MCF 10A (cell line): Measurements from ENCODE around the gene GMDS. TPM values are rescaled to one million over a fixed set of nuclear protein-coding genes. Genes with fewer than 3 reads are reported as not detected.
A peak's percentile ranks its signal among the peaks of the same experiment; 100 is the strongest.

Source experiments
- BruUV-seq: library from RNA; stranded (reverse); fragments of 400-500 nt; replicated peaks from 2 replicates; lab custom pipeline; 2021; lab: Mats Ljungman, UMichigan
- CTCF ChIA-PET: fragments of 300-600 bp; sonication (Branson Sonifier 250); formaldehyde crosslinking; extraction: SDS; loops from one replicate; lab custom pipeline; 2021; ENCODE audit warnings: antibody characterized with exemption, inconsistent platforms; lab: Yijun Ruan, JAX
- POLR2A ChIA-PET: fragments of 300-600, 350-650 bp; sonication (Branson Sonifier 250); formaldehyde crosslinking; extraction: SDS; loops from one replicate; lab custom pipeline; 2020; ENCODE audit warnings: antibody characterized with exemption, inconsistent platforms; lab: Yijun Ruan, JAX
- DNase-seq: peaks from one replicate; pipeline ENCODE4 v3.0.0-alpha.2; 2018; ENCODE audit not compliant: unreplicated experiment
- H3K27ac Mint-ChIP-seq: one replicate; pipeline ENCODE4 v1.8.0; 2022; ENCODE audit warnings: mild to moderate bottlenecking, low read depth, mixed read lengths; ENCODE audit not compliant: unreplicated experiment
- H3K27me3 Mint-ChIP-seq: one replicate; pipeline ENCODE4 v1.8.0; 2022; ENCODE audit warnings: mixed read lengths; ENCODE audit not compliant: insufficient read depth, unreplicated experiment
- H3K36me3 Mint-ChIP-seq: one replicate; pipeline ENCODE4 v1.8.0; 2022; ENCODE audit warnings: mild to moderate bottlenecking, moderate library complexity, mixed read lengths; ENCODE audit not compliant: insufficient read depth, unreplicated experiment
- H3K4me1 Mint-ChIP-seq: one replicate; pipeline ENCODE4 v1.8.0; 2022; ENCODE audit warnings: mixed read lengths; ENCODE audit not compliant: insufficient read depth, unreplicated experiment
- H3K4me3 Mint-ChIP-seq: one replicate; pipeline ENCODE4 v1.8.0; 2022; ENCODE audit warnings: mild to moderate bottlenecking, moderate library complexity, mixed read lengths; ENCODE audit not compliant: unreplicated experiment
- H3K9me3 Mint-ChIP-seq: one replicate; pipeline ENCODE4 v1.8.0; 2022; ENCODE audit warnings: mixed read lengths; ENCODE audit not compliant: unreplicated experiment
- CTCF ChIP-seq: fragments of 200-600 bp; IDR thresholded peaks from one replicate; pipeline ENCODE4 v1.8.0; 2022; ENCODE audit warnings: antibody characterized with exemption, mild to moderate bottlenecking; ENCODE audit not compliant: unreplicated experiment
- intact Hi-C: fragments of 100-400 bp; cut with micrococcal nuclease; formaldehyde crosslinking; loops from 2 replicates; pipeline ENCODE4 v1.14.1; 2022
- total RNA-seq: library from RNA; stranded (reverse); gene quantifications from 2 replicates; pipeline ENCODE4 v1.2.3, GENCODE V29; 2022

Gene GMDS
- total RNA-seq, 1 experiment from 2014 or later = 24.9 TPM

GRCh38 chr6:2259002-2259494 lies 13.6 kb upstream of the GMDS start:
- no peak overlapping the region for H3K4me3 Mint-ChIP-seq
- ChIA-PET CTCF (no interaction called here), POLR2A (interaction anchor here (0.9 kb wide), 1 partner anchor 37 kb away, joined by 3 read pairs; no protein-coding TSS in a partner anchor)
- intact Hi-C loops = no loop called here
- no peaks in the 10 kb centered on the region for H3K4me1 Mint-ChIP-seq
- no peak for TF ChIP-seq CTCF
- H3K36me3 Mint-ChIP-seq = peaks cover 5% of the 10 kb centered on the region
- no peaks in the 10 kb centered on the region for H3K9me3 Mint-ChIP-seq
- no peaks in the 10 kb centered on the region for H3K27me3 Mint-ChIP-seq
- H3K27ac Mint-ChIP-seq = no peak overlapping the region
- DNase-seq = no peak
- BruUV-seq = no TSS peak

GRCh38 chr6:2258112-2258511 lies 12.7 kb upstream of the GMDS start:
- intact Hi-C loops = no loop called here
- DNase-seq = no peak
- peaks cover 14% of the 10 kb centered on the region for H3K36me3 Mint-ChIP-seq
- H3K4me3 Mint-ChIP-seq = no peak overlapping the region
- POLR2A ChIA-PET = interaction anchor here (0.9 kb wide), 1 partner anchor 36 kb away, joined by 3 read pairs; no protein-coding TSS in a partner anchor
- no TSS peak for BruUV-seq
- H3K27ac Mint-ChIP-seq = no peak overlapping the region
- CTCF ChIA-PET = interaction anchor here (1.2 kb wide), 1 partner anchor 11 kb away, joined by 8 read pairs; no protein-coding TSS in a partner anchor
- no peak for TF ChIP-seq CTCF
- no peaks in the 10 kb centered on the region for H3K4me1 Mint-ChIP-seq
- H3K27me3 Mint-ChIP-seq = no peaks in the 10 kb centered on the region
- no peaks in the 10 kb centered on the region for H3K9me3 Mint-ChIP-seq

- no peaks in the 10 kb centered on the region for H3K9me3 Mint-ChIP-seq
- peak; percentile 39 for DNase-seq
- no peak overlapping the region for H3K4me3 Mint-ChIP-seq
- H3K27me3 Mint-ChIP-seq = no peaks in the 10 kb centered on the region
- no TSS peak for BruUV-seq
- intact Hi-C loops = no loop called here
- H3K36me3 Mint-ChIP-seq = peaks cover 21% of the 10 kb centered on the region
- H3K27ac Mint-ChIP-seq = no peak overlapping the region
- POLR2A ChIA-PET = no interaction called here
- TF ChIP-seq CTCF = no peak
- CTCF ChIA-PET = interaction anchor here (0.6 to 1.2 kb wide), 2 partner anchors 10 to 45 kb away, joined by 3 to 8 read pairs; no protein-coding TSS in a partner anchor
- H3K4me1 Mint-ChIP-seq = no peaks in the 10 kb centered on the region
Measured at GRCh38 chr6:2257363-2257762, 12.0 kb upstream of the GMDS start.

GRCh38 chr6:2254747-2255146 lies 9.3 kb upstream of the GMDS start:
- H3K36me3 Mint-ChIP-seq = peaks cover 43% of the 10 kb centered on the region
- no peaks in the 10 kb centered on the region for H3K27me3 Mint-ChIP-seq
- DNase-seq = no peak
- no peaks in the 10 kb centered on the region for H3K4me1 Mint-ChIP-seq
- intact Hi-C loops = no loop called here
- no peak overlapping the region for H3K4me3 Mint-ChIP-seq
- H3K27ac Mint-ChIP-seq = no peak overlapping the region
- TF ChIP-seq CTCF = no peak
- CTCF ChIA-PET = interaction anchor here (0.5 to 0.6 kb wide), 2 partner anchors 86 to 398 kb away, joined by 3 read pairs; no protein-coding TSS in a partner anchor
- BruUV-seq = no TSS peak
- H3K9me3 Mint-ChIP-seq = no peaks in the 10 kb centered on the region
- POLR2A ChIA-PET = no interaction called here
